Activated naive CD4-positive, alpha-beta T cell treated with anti-CD3 and anti-CD28 coated beads, Interleukin-2, amount 10 ng/mL, durations not matched to agents 7 days and 5 days (primary cell): ENCODE results near the gene SLC66A1.
"Not testable (repeated sequence)": the region's sequence is repeated elsewhere in the genome, so short reads cannot be mapped to it uniquely, and the experiment has no call there.

Experiments
- CTCF ChIA-PET: fragments of 350-600 bp; sonication (Branson Sonifier 250); formaldehyde crosslinking; loops from one replicate; lab custom pipeline; 2021; ENCODE audit warnings: antibody characterized with exemption; lab: Charles Lee
- DNase-seq: peaks from one replicate; pipeline ENCODE4 v3.0.0-alpha.2; 2020
- H3K27ac Mint-ChIP-seq: one replicate; pipeline ENCODE4 v1.8.0; 2021; ENCODE audit warnings: mild to moderate bottlenecking, moderate library complexity, mixed read lengths
- H3K27me3 Mint-ChIP-seq: one replicate; pipeline ENCODE4 v1.8.0; 2021; ENCODE audit warnings: mild to moderate bottlenecking, mixed read lengths
- H3K36me3 Mint-ChIP-seq: one replicate; pipeline ENCODE4 v1.8.0; 2021; ENCODE audit warnings: mixed read lengths
- H3K4me1 Mint-ChIP-seq: one replicate; pipeline ENCODE4 v1.8.0; 2021; ENCODE audit warnings: mixed read lengths
- H3K4me3 Mint-ChIP-seq: one replicate; pipeline ENCODE4 v1.8.0; 2021; ENCODE audit warnings: mild to moderate bottlenecking, moderate library complexity, mixed read lengths
- H3K9me3 Mint-ChIP-seq: one replicate; pipeline ENCODE4 v1.8.0; 2021; ENCODE audit warnings: mixed read lengths

The SLC66A1 gene, protein sequence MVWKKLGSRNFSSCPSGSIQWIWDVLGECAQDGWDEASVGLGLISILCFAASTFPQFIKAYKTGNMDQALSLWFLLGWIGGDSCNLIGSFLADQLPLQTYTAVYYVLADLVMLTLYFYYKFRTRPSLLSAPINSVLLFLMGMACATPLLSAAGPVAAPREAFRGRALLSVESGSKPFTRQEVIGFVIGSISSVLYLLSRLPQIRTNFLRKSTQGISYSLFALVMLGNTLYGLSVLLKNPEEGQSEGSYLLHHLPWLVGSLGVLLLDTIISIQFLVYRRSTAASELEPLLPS

DNA sequence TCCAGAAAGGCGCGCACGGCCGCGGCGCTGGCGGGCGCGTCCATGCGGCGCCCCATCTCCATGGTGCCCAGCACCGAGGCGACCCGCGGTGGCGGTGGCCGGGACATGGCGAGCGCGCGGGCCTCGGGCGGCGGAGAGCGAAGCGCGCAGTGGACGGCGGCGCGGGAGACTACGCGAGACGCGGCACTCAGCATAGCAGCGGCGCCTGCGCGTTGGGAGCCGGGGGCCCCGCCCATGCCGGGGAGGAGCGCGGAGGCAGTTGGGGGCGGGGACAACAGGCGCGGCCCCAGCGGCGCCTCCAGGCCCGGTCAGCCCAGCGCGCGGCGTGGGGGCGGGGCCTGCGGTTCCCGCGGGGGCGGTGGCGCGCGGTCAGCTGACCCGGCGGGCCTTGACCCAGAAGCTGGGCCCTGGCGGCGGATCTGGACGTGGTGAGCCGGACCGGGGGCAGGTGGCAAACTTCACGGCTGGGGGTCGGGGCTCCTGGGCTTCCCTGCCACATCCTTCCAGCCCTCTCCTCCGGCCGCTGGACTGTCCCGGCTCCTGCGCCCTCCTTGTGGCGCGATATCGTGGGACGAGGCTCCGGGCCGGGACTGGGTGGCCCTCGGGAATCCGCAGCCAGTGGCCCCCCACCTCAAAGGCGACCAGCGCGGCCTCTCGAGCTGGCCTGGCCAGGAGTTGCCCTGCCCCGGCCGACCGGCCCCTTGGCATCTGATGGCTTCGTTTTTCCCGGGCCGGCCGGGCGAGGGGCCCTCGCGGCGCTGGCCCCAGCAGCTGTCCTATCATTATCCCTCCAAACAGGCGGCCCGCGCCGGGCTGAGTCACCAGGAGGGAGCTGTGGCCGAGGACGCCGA is at the start of gene SLC66A1, which contains the start of gene AKR7A2:
Gene SLC66A1, plus strand, starts transcription at position 396 of the 851 bp plus-strand sequence. CDS start 5,352 bp downstream, outside the sequence.
Gene AKR7A2, minus strand, starts transcription at position 214 of the 851 bp plus-strand sequence. Its CDS starts 20 bp downstream, at position 194.
- Mint-ChIP-seq H3K27me3 (no peaks in the 10 kb centered on the region), H3K36me3 (peaks cover 11% of the 10 kb centered on the region), H3K9me3 (no peaks in the 10 kb centered on the region), H3K4me1 (peaks cover 50% of the 10 kb centered on the region), H3K4me3 (peak within 1 kb of the TSS; percentile 82), H3K27ac (peak within 1 kb of the TSS; percentile 15)
- DNase-seq, result peak; percentile 90
- CTCF ChIA-PET, result no interaction called here

DNA sequence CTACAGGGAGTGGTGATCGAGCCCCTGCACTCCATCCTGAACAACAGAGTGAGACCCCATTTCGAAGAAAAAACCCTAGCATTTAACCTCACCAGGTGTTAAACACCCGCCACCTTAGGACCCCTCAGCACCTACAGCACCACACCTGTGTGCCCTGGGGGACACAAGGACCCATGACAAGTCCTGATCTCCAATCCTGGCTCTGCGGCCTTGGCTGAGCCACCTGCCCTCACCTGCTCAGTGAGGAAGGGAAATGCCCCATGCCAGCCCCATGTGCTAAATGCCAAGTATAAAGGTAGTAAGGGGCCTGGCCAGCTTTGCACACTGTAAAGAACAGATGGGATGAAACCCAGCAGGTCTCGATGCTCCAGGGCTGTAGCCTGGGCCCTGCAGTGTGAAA is 49.4 kb upstream of the SLC66A1 start:
- Mint-ChIP-seq H3K4me3 (no peak overlapping the region), H3K27ac (no peak overlapping the region), H3K4me1 (no peaks in the 10 kb centered on the region), H3K27me3 (no peaks in the 10 kb centered on the region), H3K36me3 (peaks cover 7% of the 10 kb centered on the region), H3K9me3 (no peaks in the 10 kb centered on the region)
- CTCF ChIA-PET, result no interaction called here
- no peak for DNase-seq

DNA sequence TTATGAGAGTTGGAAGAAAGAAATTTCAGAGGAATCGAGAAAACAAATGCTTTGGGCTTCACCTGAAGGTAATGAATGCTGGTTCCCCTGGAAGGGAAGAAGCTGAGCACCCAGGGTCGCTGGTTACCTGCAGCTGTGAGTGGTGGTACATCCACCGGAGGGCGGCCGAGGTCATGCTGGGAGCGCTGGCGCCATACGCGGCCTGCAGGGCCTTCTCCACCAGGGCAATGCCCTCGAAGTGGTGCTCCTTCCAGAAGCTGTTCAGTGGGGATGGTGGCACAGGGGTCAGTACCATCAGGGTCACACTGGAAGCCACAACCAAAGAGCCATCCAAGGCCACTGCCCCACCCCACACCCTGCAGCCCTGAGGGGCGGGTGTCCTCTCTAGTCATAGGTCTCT is 43.7 kb upstream of the SLC66A1 start:
- Mint-ChIP-seq H3K9me3 (no peaks in the 10 kb centered on the region), H3K27me3 (peaks cover 31% of the 10 kb centered on the region), H3K36me3 (no peaks in the 10 kb centered on the region), H3K27ac (no peak overlapping the region), H3K4me3 (no peak overlapping the region), H3K4me1 (peaks cover 2% of the 10 kb centered on the region)
- CTCF ChIA-PET, result no interaction called here
- DNase-seq, result no peak

DNA sequence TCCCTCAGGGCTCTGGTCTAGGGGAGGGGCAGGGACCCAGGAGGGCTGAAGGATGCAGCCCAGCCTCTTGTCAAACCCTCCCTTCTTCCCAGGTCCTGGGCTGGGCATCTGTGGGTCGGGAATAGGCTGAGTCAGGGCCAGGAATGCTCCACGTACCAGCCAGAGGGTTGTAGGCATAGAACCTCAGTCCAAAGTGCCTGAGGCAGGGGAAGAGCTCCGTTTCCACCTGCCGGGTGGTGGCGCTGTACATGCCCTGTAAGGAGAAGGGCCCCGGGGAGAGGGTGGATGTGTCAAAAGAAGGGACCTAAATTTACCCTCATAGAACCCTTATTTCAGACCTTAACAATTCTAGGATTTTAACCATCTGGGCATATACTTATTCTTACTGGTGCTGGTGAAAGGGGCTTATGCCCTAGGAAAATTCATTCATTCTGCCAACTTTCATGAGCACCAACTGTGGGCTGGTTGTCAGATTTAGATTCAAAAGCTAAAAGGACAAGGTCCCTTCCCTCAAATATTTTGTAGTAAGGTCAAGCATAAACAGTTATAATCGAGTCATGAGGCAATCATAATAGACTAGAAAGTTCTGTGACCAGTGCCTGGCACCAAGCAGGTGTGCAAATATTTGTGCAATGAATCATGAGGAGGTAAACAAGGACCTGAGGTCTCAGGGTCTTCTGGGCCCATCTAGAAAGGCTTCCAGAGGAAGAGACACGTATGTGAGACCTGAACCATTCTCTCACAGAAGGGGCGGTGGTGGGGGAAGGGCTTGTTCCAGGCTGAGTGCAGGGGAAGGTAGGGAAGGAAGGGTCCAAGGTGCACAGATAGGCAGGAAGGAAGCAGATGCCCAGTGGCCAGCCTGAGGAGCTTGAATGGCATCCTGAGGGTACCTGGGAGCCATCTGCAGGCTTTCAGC is 42.4 kb upstream of the SLC66A1 start:
- DNase-seq, H3K27ac Mint-ChIP-seq, H3K36me3 Mint-ChIP-seq: not testable (repeated sequence)

DNA sequence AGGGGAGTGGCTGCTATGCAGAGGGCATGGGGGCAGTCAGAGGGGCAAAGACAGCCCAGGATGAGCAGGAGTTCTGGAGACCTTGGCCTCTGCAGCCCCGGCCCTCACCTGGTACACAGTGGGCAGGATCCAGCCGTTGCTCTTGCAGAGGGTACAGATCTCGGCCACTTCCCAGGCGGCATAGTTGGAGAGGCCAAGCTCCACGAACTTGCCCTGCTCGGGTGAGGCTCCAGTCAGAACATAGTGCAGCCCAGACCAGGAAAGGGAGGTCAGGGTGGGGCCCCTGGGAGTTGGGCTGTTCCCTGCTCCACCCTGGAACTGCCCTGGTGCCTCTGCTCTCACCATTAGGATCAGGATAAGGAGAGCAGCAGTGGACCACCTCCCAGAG is 41.8 kb upstream of the SLC66A1 start:
- H3K4me1 Mint-ChIP-seq, H3K4me3 Mint-ChIP-seq, H3K9me3 Mint-ChIP-seq, CTCF ChIA-PET, DNase-seq, H3K27ac Mint-ChIP-seq, H3K36me3 Mint-ChIP-seq: not testable (repeated sequence)
- peaks cover 47% of the 10 kb centered on the region for H3K27me3 Mint-ChIP-seq

More for the DNA sequence above, 42.4 kb upstream of the SLC66A1 start:
- H3K4me3 Mint-ChIP-seq, H3K9me3 Mint-ChIP-seq, CTCF ChIA-PET, H3K4me1 Mint-ChIP-seq: not testable (repeated sequence)
- H3K27me3 Mint-ChIP-seq, result peaks cover 41% of the 10 kb centered on the region

DNA sequence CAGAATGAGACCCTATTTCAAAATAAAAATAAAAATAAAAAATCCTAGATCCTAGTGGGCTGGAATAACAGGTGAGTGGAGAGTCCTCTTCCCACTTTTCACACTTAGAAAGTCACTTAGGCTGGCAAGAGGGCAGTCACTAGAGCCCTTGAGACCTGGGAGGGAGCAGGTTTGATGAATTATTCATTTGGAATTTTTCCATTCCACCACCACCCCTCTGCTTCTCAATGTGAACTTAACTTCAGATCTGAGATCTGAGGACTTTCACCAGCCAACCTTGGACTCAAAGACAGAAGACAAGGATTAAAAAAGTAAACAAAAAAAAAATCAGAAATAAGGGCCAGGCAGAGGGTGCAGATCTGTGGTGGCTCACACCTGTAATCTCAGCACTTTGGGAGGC is 40.1 kb upstream of the SLC66A1 start:
- no peak overlapping the region for H3K4me3 Mint-ChIP-seq
- DNase-seq, result no peak
- H3K27ac Mint-ChIP-seq, result no peak overlapping the region
- peaks cover 52% of the 10 kb centered on the region for H3K27me3 Mint-ChIP-seq
- H3K36me3 Mint-ChIP-seq, result no peaks in the 10 kb centered on the region
- CTCF ChIA-PET, result no interaction called here
- no peaks in the 10 kb centered on the region for H3K9me3 Mint-ChIP-seq
- H3K4me1 Mint-ChIP-seq, result peaks cover 5% of the 10 kb centered on the region

DNA sequence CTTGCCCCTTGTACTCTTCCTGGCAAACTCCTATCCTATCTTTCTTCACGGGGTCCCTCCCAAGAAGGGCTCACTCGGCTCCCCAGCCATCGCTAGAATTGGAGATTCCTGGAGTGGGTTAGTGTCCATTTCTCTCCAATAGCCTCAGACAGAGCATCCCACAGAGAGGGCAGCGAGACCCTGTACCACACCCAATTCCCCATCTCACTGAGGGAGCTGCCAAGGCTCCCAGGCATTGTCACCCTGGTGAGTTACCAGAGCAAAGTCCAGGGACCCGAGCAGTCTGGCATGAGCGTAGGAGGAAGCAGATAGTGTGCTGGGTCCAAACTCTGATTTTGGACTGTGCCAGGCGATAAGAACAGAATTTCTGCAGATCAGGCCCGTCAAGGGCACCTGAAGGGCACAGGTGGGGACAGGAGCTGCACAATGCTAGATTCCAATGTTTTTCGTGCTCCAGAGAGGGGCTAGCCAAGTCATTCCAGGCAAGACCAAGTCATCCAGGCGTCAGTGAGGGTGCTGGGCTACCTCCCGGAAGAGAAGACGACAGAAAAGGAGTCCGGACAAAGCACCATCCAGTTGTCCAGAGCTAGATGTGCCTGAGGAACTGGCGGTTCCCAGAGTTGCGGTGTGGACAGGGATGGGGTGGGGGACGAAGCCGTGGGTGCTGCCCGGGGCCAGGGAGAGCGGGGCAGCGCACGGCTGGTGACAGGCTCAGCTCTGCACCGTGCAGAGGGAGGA is 38.9 kb upstream of the SLC66A1 start:
- Mint-ChIP-seq H3K36me3 (no peaks in the 10 kb centered on the region), H3K27me3 (peaks cover 52% of the 10 kb centered on the region), H3K4me3 (no peak overlapping the region), H3K27ac (no peak overlapping the region), H3K9me3 (no peaks in the 10 kb centered on the region), H3K4me1 (peaks cover 5% of the 10 kb centered on the region)
- CTCF ChIA-PET, result no interaction called here
- no peak for DNase-seq

DNA sequence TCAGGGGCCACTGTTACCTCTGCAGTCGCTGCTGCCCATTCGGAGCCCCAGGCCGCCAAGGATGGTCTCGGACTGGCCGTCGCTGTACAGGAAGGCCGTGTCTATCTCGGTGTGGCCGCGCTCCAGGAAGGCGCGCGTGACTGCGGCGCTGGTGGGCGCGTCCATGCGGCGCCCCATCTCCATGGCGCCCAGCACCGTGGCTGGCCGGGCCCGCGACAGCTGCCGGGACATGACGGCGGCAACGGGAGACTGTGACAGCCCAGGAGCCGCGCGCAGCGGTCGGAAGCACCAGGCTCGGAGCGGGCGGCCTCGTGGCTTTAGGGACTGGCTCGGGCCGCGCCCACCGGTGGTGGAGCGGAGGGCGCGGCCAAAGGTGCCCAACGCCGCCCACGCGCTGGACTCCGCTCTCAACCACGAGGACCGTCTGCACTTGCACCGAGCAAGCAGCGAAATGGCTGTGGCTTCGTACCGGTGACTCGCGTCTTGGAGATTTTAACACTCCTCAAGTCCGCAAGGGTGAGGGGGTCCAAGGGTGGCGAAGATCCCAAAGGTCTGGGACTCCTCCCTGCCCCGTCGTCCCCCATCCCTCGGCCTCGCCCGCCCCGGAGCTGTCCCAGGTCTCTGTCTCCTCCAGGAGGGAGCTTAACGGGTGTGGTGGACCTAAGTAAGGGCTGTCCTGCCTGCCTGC is 38.1 kb upstream of the SLC66A1 start:
- H3K4me3 Mint-ChIP-seq, H3K9me3 Mint-ChIP-seq, CTCF ChIA-PET, H3K27ac Mint-ChIP-seq, H3K36me3 Mint-ChIP-seq, DNase-seq, H3K4me1 Mint-ChIP-seq: not testable (repeated sequence)
- peaks cover 52% of the 10 kb centered on the region for H3K27me3 Mint-ChIP-seq

DNA sequence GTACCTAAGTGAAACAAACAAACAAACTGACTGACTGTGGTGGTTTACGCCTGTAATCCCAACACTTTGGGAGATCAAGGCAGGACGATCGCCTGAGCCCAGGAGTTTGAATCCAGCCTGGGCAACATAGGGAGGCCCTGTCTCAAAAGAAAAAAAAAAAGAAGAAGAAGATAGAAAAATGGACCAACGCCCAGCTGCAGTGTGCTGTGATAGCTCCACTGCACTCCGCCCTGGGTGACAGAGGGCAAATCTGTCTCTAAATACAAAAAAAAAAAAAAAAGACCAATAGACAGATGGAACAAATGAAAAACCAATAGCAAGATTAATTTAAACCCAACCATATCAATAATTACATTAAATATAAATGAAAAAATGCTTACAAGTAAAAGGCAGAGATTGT is 37.5 kb upstream of the SLC66A1 start:
- CTCF ChIA-PET, result no interaction called here
- no peaks in the 10 kb centered on the region for H3K9me3 Mint-ChIP-seq
- peaks cover 5% of the 10 kb centered on the region for H3K4me1 Mint-ChIP-seq
- H3K27ac Mint-ChIP-seq, result no peak overlapping the region
- H3K36me3 Mint-ChIP-seq, result no peaks in the 10 kb centered on the region
- no peak overlapping the region for H3K4me3 Mint-ChIP-seq
- DNase-seq, result no peak
- H3K27me3 Mint-ChIP-seq, result peaks cover 52% of the 10 kb centered on the region

DNA sequence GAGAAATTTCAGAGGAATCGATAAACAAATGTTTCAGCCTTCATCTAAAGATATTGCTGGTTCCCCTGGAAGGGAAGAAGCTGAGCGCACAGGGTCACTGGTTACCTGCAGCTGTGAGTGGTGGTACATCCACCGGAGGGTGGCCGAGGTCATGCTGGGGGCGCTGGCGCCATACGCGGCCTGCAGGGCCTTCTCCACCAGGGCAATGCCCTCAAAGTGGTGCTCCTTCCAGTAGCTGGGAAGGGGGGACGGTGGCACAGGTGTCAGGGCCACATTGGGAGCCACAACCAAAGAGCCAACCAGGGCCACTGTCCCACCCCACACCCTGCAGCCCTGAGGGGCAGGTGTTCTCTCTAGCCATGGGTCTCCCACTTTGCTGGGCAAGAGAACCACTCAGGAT is 28.2 kb upstream of the SLC66A1 start:
- no peak for DNase-seq
- Mint-ChIP-seq H3K4me3 (no peak overlapping the region), H3K4me1 (peaks cover 6% of the 10 kb centered on the region), H3K27me3 (peaks cover 20% of the 10 kb centered on the region), H3K9me3 (no peaks in the 10 kb centered on the region), H3K27ac (no peak overlapping the region), H3K36me3 (no peaks in the 10 kb centered on the region)
- CTCF ChIA-PET, result no interaction called here

DNA sequence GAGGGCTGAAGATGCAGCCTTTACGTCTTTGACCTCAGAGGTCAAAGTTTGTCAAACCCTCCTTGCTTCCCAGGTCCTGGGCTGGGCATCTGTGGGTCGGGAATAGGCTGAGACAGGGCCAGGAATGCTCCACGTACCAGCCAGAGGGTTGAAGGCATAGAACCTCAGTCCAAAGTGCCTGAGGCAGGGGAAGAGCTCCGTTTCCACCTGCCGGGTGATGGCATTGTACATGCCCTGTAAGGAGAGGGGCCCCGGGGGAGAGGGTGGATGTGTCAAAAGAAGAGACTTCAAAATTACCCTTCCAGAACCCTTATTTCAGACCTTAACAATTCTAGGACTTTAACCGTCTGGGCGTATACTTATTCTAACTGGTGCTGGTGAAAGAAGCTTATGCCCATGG is 27.2 kb upstream of the SLC66A1 start:
- Mint-ChIP-seq H3K9me3 (no peaks in the 10 kb centered on the region), H3K27ac (no peak overlapping the region), H3K4me1 (peaks cover 10% of the 10 kb centered on the region), H3K4me3 (no peak overlapping the region), H3K27me3 (peaks cover 30% of the 10 kb centered on the region), H3K36me3 (peaks cover 3% of the 10 kb centered on the region)
- no peak for DNase-seq
- CTCF ChIA-PET, result no interaction called here

DNA sequence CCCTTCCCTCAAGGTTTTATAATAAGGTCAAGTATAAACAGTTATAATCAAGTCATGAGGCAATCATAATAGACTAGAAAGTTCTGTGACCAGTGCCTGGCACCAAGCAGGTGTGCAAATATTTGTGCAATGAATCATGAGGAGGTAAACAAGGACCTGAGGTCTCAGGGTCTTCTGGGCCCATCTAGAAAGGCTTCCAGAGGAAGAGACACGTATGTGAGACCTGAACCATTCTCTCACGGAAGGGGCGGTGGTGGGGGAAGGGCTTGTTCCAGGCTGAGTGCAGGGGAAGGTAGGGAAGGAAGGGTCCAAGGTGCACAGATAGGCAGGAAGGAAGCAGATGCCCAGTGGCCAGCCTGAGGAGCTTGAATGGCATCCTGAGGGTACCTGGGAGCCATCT is 26.8 kb upstream of the SLC66A1 start:
- DNase-seq, H3K27ac Mint-ChIP-seq, H3K9me3 Mint-ChIP-seq, CTCF ChIA-PET, H3K4me3 Mint-ChIP-seq, H3K4me1 Mint-ChIP-seq, H3K36me3 Mint-ChIP-seq: not testable (repeated sequence)
- peaks cover 31% of the 10 kb centered on the region for H3K27me3 Mint-ChIP-seq

DNA sequence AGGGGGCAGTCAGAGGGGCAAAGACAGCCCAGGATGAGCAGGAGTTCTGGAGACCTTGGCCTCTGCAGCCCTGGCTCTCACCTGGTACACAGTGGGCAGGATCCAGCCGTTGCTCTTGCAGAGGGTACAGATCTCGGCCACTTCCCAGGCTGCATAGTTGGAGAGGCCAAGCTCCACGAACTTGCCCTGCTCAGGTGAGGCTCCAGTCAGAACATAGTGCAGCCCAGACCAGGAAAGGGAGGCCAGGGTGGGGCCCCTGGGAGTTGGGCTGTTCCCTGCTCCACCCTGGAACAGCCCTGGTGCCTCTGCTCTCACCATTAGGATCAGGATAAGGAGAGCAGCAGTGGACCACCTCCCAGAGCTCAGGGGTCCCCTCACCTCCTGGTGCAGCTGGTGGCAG is 26.3 kb upstream of the SLC66A1 start:
- H3K4me3 Mint-ChIP-seq, result not testable (repeated sequence)

More for the DNA sequence above, 26.3 kb upstream of the SLC66A1 start:
- H3K27ac Mint-ChIP-seq, H3K36me3 Mint-ChIP-seq, H3K9me3 Mint-ChIP-seq, CTCF ChIA-PET, DNase-seq, H3K4me1 Mint-ChIP-seq: not testable (repeated sequence)
- H3K27me3 Mint-ChIP-seq, result peaks cover 31% of the 10 kb centered on the region
